HepG2 (cell line): ENCODE data around the gene ITCH. TPM values are rescaled to one million over a fixed set of nuclear protein-coding genes. Genes with fewer than 3 reads are reported as not detected.

Source experiments
- BCL6 ChIP-seq: IDR thresholded peaks from 2 replicates; pipeline ENCODE4 v1.6.1; 2016; ENCODE audit warnings: missing genetic modification reagents, missing compliant biosample characterization
- CBX5 ChIP-seq: sonication (generic); formaldehyde crosslinking; IDR thresholded peaks from 2 replicates; pipeline ENCODE4 v1.4.0; 2020; ENCODE audit warnings: missing genetic modification reagents, borderline replicate concordance
- CCAR2 ChIP-seq: fragments of 200-400 bp; formaldehyde crosslinking; optimal IDR thresholded peaks from 2 replicates; pipeline ENCODE3; 2018; ENCODE audit warnings: low read depth, mild to moderate bottlenecking, low read length, moderate library complexity
- FOXM1 ChIP-seq: sonication (generic); formaldehyde crosslinking; IDR thresholded peaks from 2 replicates; pipeline ENCODE4 v1.5.0; 2020; ENCODE audit warnings: missing genetic modification reagents
- GATA4 ChIP-seq: sonication (generic); IDR thresholded peaks from 2 replicates; pipeline ENCODE4 v1.6.1; 2016; ENCODE audit warnings: antibody characterized with exemption, low read depth, borderline replicate concordance
- HHEX ChIP-seq: IDR thresholded peaks from 2 replicates; pipeline ENCODE4 v1.6.1; 2016; ENCODE audit warnings: control low read depth
- IRF1 ChIP-seq: sonication (generic); formaldehyde crosslinking; IDR thresholded peaks from 2 replicates; pipeline ENCODE4 v1.4.0; 2020; ENCODE audit warnings: low read depth, mild to moderate bottlenecking, missing genetic modification reagents
- JUN ChIP-seq: sonication (generic); formaldehyde crosslinking; IDR thresholded peaks from 2 replicates; pipeline ENCODE4 v1.4.0; 2020; ENCODE audit warnings: mild to moderate bottlenecking, missing genetic modification reagents
- MED13 ChIP-seq: sonication (generic); formaldehyde crosslinking; IDR thresholded peaks from 2 replicates; pipeline ENCODE4 v1.5.0; 2020; ENCODE audit warnings: missing genetic modification reagents
- MXD4 ChIP-seq: IDR thresholded peaks from 2 replicates; pipeline ENCODE4 v1.6.1; 2016; ENCODE audit warnings: mild to moderate bottlenecking, missing biosample characterization, missing genetic modification reagents
- PLRG1 ChIP-seq: fragments of 450-650 bp; conservative IDR thresholded peaks from 2 replicates; pipeline ENCODE4 v1.6.1; 2016
- PRPF4 ChIP-seq: fragments of 200-400 bp; formaldehyde crosslinking; IDR thresholded peaks from 2 replicates; pipeline ENCODE4 v1.6.1; 2016; ENCODE audit warnings: low read length, low read depth; ENCODE audit not compliant: poor library complexity, severe bottlenecking
- SMAD1 ChIP-seq: sonication (generic); formaldehyde crosslinking; IDR thresholded peaks from 2 replicates; pipeline ENCODE4 v1.4.0; 2020; ENCODE audit warnings: missing genetic modification reagents, low read depth, mild to moderate bottlenecking, borderline replicate concordance
- TBP ChIP-seq: sonication (generic); formaldehyde crosslinking; IDR thresholded peaks from 2 replicates; pipeline ENCODE4 v1.5.0; 2020; ENCODE audit warnings: missing genetic modification reagents
- ZEB1 ChIP-seq: IDR thresholded peaks from 2 replicates; pipeline ENCODE4 v1.6.1; 2012; ENCODE audit warnings: mild to moderate bottlenecking, low read depth, inconsistent platforms; ENCODE audit not compliant: insufficient replicate concordance
- ZNF225 ChIP-seq: sonication (generic); formaldehyde crosslinking; IDR thresholded peaks from 2 replicates; pipeline ENCODE4 v1.4.0; 2020; ENCODE audit warnings: mild to moderate bottlenecking, missing genetic modification reagents
- ZNF232 ChIP-seq: sonication (generic); formaldehyde crosslinking; IDR thresholded peaks from 2 replicates; pipeline ENCODE4 v1.4.0; 2020; ENCODE audit warnings: missing genetic modification reagents, borderline replicate concordance
- ZNF234 ChIP-seq: sonication (generic); formaldehyde crosslinking; conservative IDR thresholded peaks from 2 replicates; pipeline ENCODE4 v1.5.1; 2020; ENCODE audit warnings: mild to moderate bottlenecking, missing genetic modification reagents
- ZNF33A ChIP-seq: sonication (generic); formaldehyde crosslinking; IDR thresholded peaks from 2 replicates; pipeline ENCODE4 v1.5.1; 2020; ENCODE audit warnings: missing genetic modification reagents, mild to moderate bottlenecking, moderate library complexity, borderline replicate concordance
- ZNF816 ChIP-seq: sonication (generic); formaldehyde crosslinking; IDR thresholded peaks from 2 replicates; pipeline ENCODE4 v1.8.0; 2022; ENCODE audit warnings: missing genetic modification reagents, mild to moderate bottlenecking, borderline replicate concordance
- ZSCAN21 ChIP-seq: sonication (generic); formaldehyde crosslinking; IDR thresholded peaks from 2 replicates; pipeline ENCODE4 v1.8.0; 2022; ENCODE audit warnings: mild to moderate bottlenecking, missing genetic modification reagents, moderate library complexity, borderline replicate concordance
- polyA plus RNA-seq, 8 experiments: library from polyadenylated mRNA; depleted of rRNA in 3 of 8; stranded (reverse) in 7 of 8; unstranded in 1 of 8; fragments of >200 nt; fragmentation: Illumina TruSeq in 4 of 8; extraction: Trizol in 4 of 8; gene quantifications; 2 replicates each; pipeline versions ENCODE4 v1.2.1 to v1.2.3, GENCODE V29; 2011 to 2016; ENCODE audit warnings: low read depth in 4 of 8, missing spikeins in 1 of 8, mixed read lengths in 1 of 8; ENCODE audit not compliant: insufficient read depth in 1 of 8
- total RNA-seq, 5 experiments: library from RNA; depleted of rRNA; stranded (reverse); fragments of >200 nt; fragmentation: Illumina TruSeq; extraction: Trizol; gene quantifications; 2 replicates each; pipeline ENCODE4 v1.2.3, GENCODE V29; 2016; ENCODE audit warnings: low read depth in 1 of 5
- TF ChIP-seq, protein P1 (sequence below): sonication (generic); formaldehyde crosslinking; IDR thresholded peaks from 2 replicates; pipeline ENCODE4 v1.4.0; 2020; ENCODE audit warnings: missing genetic modification reagents, borderline replicate concordance
- TF ChIP-seq, protein P2 (sequence below): sonication (generic); formaldehyde crosslinking; IDR thresholded peaks from 2 replicates; pipeline ENCODE4 v1.8.0; 2022; ENCODE audit warnings: mild to moderate bottlenecking, missing genetic modification reagents, moderate library complexity
- TF ChIP-seq, protein P3 (sequence below): sonication (generic); formaldehyde crosslinking; IDR thresholded peaks from 2 replicates; pipeline ENCODE4 v1.8.0; 2022; ENCODE audit warnings: mild to moderate bottlenecking, missing genetic modification reagents, moderate library complexity

The ITCH gene
- total and polyA plus RNA-seq, 2 of the 13 experiments (the other 11 are each of a cell fraction or from before 2014, with no cell fraction given), result 20.5 to 112 TPM

DNA sequence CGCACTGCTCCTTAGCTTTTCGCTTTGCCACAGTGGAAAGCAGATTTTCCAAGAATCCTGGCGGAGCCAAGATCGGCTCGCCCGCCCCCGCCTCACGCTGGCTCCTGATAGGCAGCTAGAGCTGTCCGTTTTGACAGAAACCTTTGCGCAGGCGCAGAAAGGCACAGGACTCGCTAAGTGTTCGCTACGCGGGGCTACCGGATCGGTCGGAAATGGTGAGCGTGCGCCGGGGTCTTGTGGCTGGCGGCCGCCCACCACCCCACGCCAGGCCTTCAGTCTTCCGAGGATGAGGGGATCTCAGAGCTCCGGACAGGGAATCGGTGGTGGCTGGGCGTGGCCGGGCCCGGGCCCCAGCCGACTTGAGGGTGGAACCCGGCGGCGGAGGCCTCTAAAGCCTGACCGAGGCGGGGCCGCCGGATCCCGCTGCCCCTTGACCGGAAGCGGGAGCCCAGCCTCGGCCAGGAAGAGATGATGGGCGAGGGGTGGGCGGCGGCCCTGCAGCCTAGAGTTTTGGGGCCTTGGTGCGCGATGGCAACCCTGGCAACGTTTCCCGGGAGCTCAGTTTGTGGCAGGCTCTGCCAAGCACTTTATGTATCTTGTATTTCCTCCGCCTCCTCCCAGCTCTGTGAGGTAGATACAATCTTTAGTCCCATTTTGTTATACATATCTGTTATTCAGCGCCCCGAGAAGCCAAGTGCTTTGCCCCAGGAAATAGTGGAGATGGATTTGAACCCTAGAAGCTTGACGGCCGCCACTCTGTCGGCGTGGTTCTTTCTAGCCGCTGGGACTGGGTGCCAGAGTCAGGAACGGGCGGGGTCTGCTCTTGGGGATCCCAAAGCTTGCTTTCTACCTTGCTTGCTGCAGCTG is 153.4 kb downstream of the ITCH start, which contains the start of gene DYNLRB1 (continued):
- TF ChIP-seq, protein P1, sequence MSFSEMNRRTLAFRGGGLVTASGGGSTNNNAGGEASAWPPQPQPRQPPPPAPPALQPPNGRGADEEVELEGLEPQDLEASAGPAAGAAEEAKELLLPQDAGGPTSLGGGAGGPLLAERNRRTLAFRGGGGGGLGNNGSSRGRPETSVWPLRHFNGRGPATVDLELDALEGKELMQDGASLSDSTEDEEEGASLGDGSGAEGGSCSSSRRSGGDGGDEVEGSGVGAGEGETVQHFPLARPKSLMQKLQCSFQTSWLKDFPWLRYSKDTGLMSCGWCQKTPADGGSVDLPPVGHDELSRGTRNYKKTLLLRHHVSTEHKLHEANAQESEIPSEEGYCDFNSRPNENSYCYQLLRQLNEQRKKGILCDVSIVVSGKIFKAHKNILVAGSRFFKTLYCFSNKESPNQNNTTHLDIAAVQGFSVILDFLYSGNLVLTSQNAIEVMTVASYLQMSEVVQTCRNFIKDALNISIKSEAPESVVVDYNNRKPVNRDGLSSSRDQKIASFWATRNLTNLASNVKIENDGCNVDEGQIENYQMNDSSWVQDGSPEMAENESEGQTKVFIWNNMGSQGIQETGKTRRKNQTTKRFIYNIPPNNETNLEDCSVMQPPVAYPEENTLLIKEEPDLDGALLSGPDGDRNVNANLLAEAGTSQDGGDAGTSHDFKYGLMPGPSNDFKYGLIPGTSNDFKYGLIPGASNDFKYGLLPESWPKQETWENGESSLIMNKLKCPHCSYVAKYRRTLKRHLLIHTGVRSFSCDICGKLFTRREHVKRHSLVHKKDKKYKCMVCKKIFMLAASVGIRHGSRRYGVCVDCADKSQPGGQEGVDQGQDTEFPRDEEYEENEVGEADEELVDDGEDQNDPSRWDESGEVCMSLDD, result peak; percentile 40; the same call in 1 of the 2 replicates
- TF ChIP-seq TBP (CRISPR knock-in tag), result 0 out of 2 replicates have a peak, but pooled peaks have one; percentile 10
- peak; percentile 85 for TF ChIP-seq BCL6 (CRISPR knock-in tag)
- peak; percentile 32; the same call in 1 of the 2 replicates for TF ChIP-seq MED13 (CRISPR knock-in tag)
- peak; percentile 92 for TF ChIP-seq ZNF816 (CRISPR knock-in tag)
- TF ChIP-seq MXD4 (CRISPR knock-in tag), result peak; percentile 95
- peak; percentile 13 for TF ChIP-seq ZEB1
- TF ChIP-seq, protein P2, sequence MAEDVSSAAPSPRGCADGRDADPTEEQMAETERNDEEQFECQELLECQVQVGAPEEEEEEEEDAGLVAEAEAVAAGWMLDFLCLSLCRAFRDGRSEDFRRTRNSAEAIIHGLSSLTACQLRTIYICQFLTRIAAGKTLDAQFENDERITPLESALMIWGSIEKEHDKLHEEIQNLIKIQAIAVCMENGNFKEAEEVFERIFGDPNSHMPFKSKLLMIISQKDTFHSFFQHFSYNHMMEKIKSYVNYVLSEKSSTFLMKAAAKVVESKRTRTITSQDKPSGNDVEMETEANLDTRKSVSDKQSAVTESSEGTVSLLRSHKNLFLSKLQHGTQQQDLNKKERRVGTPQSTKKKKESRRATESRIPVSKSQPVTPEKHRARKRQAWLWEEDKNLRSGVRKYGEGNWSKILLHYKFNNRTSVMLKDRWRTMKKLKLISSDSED, result no peak
- TF ChIP-seq ZSCAN21 (CRISPR knock-in tag), result peak; percentile 75; the same call in 1 of the 2 replicates
- TF ChIP-seq PRPF4, result no peak
- no peak for TF ChIP-seq CCAR2
- no peak for TF ChIP-seq SMAD1 (CRISPR knock-in tag)
- no peak; the same call in 1 of the 2 replicates for TF ChIP-seq GATA4
- TF ChIP-seq ZNF232 (CRISPR knock-in tag), result peak; percentile 18; the same call in 1 of the 2 replicates
- TF ChIP-seq CBX5 (CRISPR knock-in tag), result peak; percentile 94
- TF ChIP-seq, protein P3, sequence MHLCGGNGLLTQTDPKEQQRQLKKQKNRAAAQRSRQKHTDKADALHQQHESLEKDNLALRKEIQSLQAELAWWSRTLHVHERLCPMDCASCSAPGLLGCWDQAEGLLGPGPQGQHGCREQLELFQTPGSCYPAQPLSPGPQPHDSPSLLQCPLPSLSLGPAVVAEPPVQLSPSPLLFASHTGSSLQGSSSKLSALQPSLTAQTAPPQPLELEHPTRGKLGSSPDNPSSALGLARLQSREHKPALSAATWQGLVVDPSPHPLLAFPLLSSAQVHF (CRISPR knock-in tag), result no peak
- TF ChIP-seq PLRG1, result no peak
- TF ChIP-seq FOXM1, result no peak
- no peak; the same call in 1 of the 2 replicates for TF ChIP-seq IRF1 (CRISPR knock-in tag)
- TF ChIP-seq JUN (CRISPR knock-in tag), result peak; percentile 63; the same call in 1 of the 2 replicates
- 0 out of 2 replicates have a peak, but pooled peaks have one; percentile 39 for TF ChIP-seq ZNF234 (CRISPR knock-in tag)
- no peak; the same call in 1 of the 2 replicates for TF ChIP-seq ZNF225
- TF ChIP-seq ZNF33A (CRISPR knock-in tag), result peak; percentile 94; the same call in 1 of the 2 replicates
- no peak for TF ChIP-seq HHEX (CRISPR knock-in tag)
